ENCODE results near the gene RNU6-1. TPM values are rescaled to one million over a fixed set of nuclear protein-coding genes. Genes with fewer than 3 reads are reported as not detected.

The RNU6-1 gene
- total RNA-seq, 2 donors from 2014 or later: not detected

DNA sequence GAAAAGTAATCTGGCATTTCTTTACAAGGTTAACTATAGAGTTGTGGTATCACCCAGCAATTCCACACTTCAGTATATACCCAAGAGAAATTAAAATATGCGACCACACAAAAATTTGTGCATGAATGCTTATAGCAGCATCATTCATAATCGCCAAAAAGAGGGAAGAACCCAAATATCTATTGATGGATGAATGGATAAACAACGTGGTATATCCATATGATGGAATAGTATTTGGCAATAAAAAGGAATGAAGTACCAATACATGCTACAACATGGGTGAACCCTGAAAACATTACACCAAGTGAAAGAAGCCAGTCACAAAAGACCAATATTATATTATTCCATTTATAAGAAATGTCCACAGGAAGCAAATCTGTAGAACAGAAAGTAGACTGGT, 23.2 kb downstream of the RNU6-1 start:
- Mint-ChIP-seq H3K27ac (no peak overlapping the region), H3K9me3 (peaks cover 14% of the 10 kb centered on the region), H3K36me3 (ENCODE audit: low read depth) (peaks cover 3% of the 10 kb centered on the region), H3K4me1 (peaks cover under 1% of the 10 kb centered on the region), H3K27me3 (ENCODE audit: insufficient read depth) (peaks cover 82% of the 10 kb centered on the region), H3K4me3 (no peak overlapping the region)
- H3K4me3 ChIP-seq (ENCODE audit: low read length): no peak overlapping the region
- no peaks in the 10 kb centered on the region for H3K36me3 ChIP-seq (ENCODE audit: control insufficient read depth, insufficient read depth, low read length)
- WGBS, 2 experiments (ENCODE audit: insufficient coverage in 1 of 2, insufficient read length in 1 of 2): 76 to 97% methylated on average over 2 to 3 of the region's 3 CpGs
- no peaks in the 10 kb centered on the region for H3K4me1 ChIP-seq (ENCODE audit: control insufficient read depth, insufficient read depth, low read length)
- DNase-seq: no peak
- no peak overlapping the region for H3K9ac ChIP-seq (ENCODE audit: extremely low read depth, low read length, poor library complexity, severe bottlenecking)
- TF ChIP-seq, protein P1, sequence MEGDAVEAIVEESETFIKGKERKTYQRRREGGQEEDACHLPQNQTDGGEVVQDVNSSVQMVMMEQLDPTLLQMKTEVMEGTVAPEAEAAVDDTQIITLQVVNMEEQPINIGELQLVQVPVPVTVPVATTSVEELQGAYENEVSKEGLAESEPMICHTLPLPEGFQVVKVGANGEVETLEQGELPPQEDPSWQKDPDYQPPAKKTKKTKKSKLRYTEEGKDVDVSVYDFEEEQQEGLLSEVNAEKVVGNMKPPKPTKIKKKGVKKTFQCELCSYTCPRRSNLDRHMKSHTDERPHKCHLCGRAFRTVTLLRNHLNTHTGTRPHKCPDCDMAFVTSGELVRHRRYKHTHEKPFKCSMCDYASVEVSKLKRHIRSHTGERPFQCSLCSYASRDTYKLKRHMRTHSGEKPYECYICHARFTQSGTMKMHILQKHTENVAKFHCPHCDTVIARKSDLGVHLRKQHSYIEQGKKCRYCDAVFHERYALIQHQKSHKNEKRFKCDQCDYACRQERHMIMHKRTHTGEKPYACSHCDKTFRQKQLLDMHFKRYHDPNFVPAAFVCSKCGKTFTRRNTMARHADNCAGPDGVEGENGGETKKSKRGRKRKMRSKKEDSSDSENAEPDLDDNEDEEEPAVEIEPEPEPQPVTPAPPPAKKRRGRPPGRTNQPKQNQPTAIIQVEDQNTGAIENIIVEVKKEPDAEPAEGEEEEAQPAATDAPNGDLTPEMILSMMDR (conservative IDR thresholded peaks at IDR 0.05): no peak
- peaks cover 90% of the 10 kb centered on the region for H3K27me3 ChIP-seq (ENCODE audit: control insufficient read depth, insufficient read depth, low read length, poor library complexity, severe bottlenecking)
- H3K9me3 ChIP-seq (ENCODE audit: control insufficient read depth, low read length): peaks cover 6% of the 10 kb centered on the region
- H3K27ac ChIP-seq (ENCODE audit: low read depth, low read length): no peak overlapping the region

- peaks cover 75% of the 10 kb centered on the region for H3K27me3 Mint-ChIP-seq (ENCODE audit: insufficient read depth)
- H3K4me3 ChIP-seq (ENCODE audit: low read length): no peak overlapping the region
- 91 to 100% methylated on average over 2 to 5 of the region's 5 CpGs for WGBS, 2 experiments (ENCODE audit: insufficient coverage in 1 of 2, insufficient read length in 1 of 2)
- H3K27ac ChIP-seq (ENCODE audit: low read depth, low read length): no peak overlapping the region
- H3K4me3 Mint-ChIP-seq: no peak overlapping the region
- H3K27me3 ChIP-seq (ENCODE audit: control insufficient read depth, insufficient read depth, low read length, poor library complexity, severe bottlenecking): peaks cover 85% of the 10 kb centered on the region
- no peak overlapping the region for H3K27ac Mint-ChIP-seq
- H3K4me1 ChIP-seq (ENCODE audit: control insufficient read depth, insufficient read depth, low read length): no peaks in the 10 kb centered on the region
- H3K9ac ChIP-seq (ENCODE audit: extremely low read depth, low read length, poor library complexity, severe bottlenecking): no peak overlapping the region
- peaks cover 14% of the 10 kb centered on the region for H3K9me3 Mint-ChIP-seq
- no peaks in the 10 kb centered on the region for H3K4me1 Mint-ChIP-seq
- TF ChIP-seq, protein P1 (conservative IDR thresholded peaks at IDR 0.05): no peak
- peaks cover 6% of the 10 kb centered on the region for H3K9me3 ChIP-seq (ENCODE audit: control insufficient read depth, low read length)
- DNase-seq: no peak
- H3K36me3 ChIP-seq (ENCODE audit: control insufficient read depth, insufficient read depth, low read length): no peaks in the 10 kb centered on the region
- peaks cover 3% of the 10 kb centered on the region for H3K36me3 Mint-ChIP-seq (ENCODE audit: low read depth)
Measured at GRCh38 chr15:67815036-67815592, 24.7 kb downstream of the RNU6-1 start.

DNA sequence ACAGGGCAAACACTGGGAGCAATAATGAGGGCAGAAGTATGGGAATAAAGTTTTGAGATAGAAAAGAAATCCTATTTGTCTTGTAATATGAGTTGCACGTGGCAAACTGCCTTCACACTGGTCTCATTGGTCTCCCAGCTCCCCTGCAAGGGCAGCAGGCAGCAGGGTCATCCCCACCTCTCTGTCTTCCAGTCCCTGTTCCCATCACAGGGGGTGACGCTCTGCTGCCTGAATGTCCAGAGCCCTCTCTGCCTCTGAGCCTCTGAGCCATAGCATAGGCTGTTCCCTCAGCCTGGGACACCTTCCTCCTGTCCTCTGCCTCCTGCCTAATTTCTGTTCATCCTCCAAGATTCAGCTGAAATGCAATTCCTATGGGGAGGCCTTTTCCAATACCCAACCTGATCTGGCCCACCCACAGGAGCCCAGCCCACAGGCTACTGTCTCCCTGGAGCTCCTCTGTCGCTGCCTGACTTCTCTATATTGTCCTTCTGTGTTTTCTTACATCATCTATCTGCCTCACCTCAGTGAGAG, 26.7 kb downstream of the RNU6-1 start:
- peaks cover 14% of the 10 kb centered on the region for H3K9me3 Mint-ChIP-seq
- Histone ChIP-seq H3K4me3 (ENCODE audit: low read length) (no peak overlapping the region), H3K27me3 (ENCODE audit: control insufficient read depth, insufficient read depth, low read length, poor library complexity, severe bottlenecking) (peaks cover 75% of the 10 kb centered on the region), H3K36me3 (ENCODE audit: control insufficient read depth, insufficient read depth, low read length) (no peaks in the 10 kb centered on the region), H3K9ac (ENCODE audit: extremely low read depth, low read length, poor library complexity, severe bottlenecking) (no peak overlapping the region), H3K9me3 (ENCODE audit: control insufficient read depth, low read length) (peaks cover 6% of the 10 kb centered on the region), H3K27ac (ENCODE audit: low read depth, low read length) (no peak overlapping the region), H3K4me1 (ENCODE audit: control insufficient read depth, insufficient read depth, low read length) (no peaks in the 10 kb centered on the region)
- DNase-seq: peak; percentile 39
- peaks cover 75% of the 10 kb centered on the region for H3K27me3 Mint-ChIP-seq (ENCODE audit: insufficient read depth)
- H3K4me1 Mint-ChIP-seq: no peaks in the 10 kb centered on the region
- H3K36me3 Mint-ChIP-seq (ENCODE audit: low read depth): peaks cover 3% of the 10 kb centered on the region
- no peak overlapping the region for H3K27ac Mint-ChIP-seq
- WGBS, 2 experiments (ENCODE audit: insufficient coverage in 1 of 2, insufficient read length in 1 of 2): 76 to 83% methylated on average over 1 to 3 of the region's 3 CpGs
- no peak overlapping the region for H3K4me3 Mint-ChIP-seq
- TF ChIP-seq, protein P1 (conservative IDR thresholded peaks at IDR 0.05): no peak
